Astrocyte of the cerebellum (primary cell): ENCODE results near the gene SSR1.
A peak's percentile ranks its signal among the peaks of the same experiment; 100 is the strongest.
"Not testable (repeated sequence)": the region's sequence is repeated elsewhere in the genome, so short reads cannot be mapped to it uniquely, and the experiment has no call there.

Experiments
- DNase-seq: peaks from one replicate; pipeline ENCODE4 v3.0.0-alpha.2; 2011; ENCODE audit warnings: low read depth
- H3K4me3 ChIP-seq: 2 replicates; pipeline ENCODE4 v1.5.1; 2011; ENCODE audit warnings: mild to moderate bottlenecking, low read depth, low read length, moderate library complexity
- in situ Hi-C: cut with HindIII; loops from 2 replicates; pipeline ENCODE4 v1.10.0; 2017; ENCODE audit warnings: low sequenced_read_pairs
- TF ChIP-seq, protein P1 (sequence below): IDR thresholded peaks from 2 replicates; pipeline ENCODE4 v1.5.1; 2012; ENCODE audit warnings: low read length, low read depth, moderate library complexity, mild to moderate bottlenecking; ENCODE audit errors: missing control alignments

Gene SSR1

DNA sequence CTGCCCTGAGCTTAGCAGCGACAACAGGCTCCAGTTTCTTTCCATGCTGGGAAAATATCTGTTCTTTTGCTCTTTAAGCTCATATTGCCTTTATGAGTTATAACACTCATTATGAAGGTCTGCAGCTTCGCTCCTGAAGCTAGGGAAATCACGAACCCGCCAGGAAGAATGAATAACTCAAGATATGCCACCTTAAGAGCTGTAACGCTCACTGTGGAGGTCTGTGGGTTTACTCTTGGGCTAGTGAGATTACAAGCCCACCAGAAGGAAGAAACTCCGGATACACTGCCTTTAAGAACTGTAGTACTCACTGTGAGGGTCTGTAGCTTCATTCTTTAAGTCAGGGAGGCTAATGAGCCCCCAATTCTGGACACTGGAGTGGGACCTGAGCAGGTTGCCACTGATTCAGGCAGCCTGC lies 3.0 kb upstream of the SSR1 start:
- no peak overlapping the region for H3K4me3 ChIP-seq
- TF ChIP-seq, protein P1, sequence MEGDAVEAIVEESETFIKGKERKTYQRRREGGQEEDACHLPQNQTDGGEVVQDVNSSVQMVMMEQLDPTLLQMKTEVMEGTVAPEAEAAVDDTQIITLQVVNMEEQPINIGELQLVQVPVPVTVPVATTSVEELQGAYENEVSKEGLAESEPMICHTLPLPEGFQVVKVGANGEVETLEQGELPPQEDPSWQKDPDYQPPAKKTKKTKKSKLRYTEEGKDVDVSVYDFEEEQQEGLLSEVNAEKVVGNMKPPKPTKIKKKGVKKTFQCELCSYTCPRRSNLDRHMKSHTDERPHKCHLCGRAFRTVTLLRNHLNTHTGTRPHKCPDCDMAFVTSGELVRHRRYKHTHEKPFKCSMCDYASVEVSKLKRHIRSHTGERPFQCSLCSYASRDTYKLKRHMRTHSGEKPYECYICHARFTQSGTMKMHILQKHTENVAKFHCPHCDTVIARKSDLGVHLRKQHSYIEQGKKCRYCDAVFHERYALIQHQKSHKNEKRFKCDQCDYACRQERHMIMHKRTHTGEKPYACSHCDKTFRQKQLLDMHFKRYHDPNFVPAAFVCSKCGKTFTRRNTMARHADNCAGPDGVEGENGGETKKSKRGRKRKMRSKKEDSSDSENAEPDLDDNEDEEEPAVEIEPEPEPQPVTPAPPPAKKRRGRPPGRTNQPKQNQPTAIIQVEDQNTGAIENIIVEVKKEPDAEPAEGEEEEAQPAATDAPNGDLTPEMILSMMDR: no peak
- DNase-seq: no peak
- in situ Hi-C loops: no loop called here

GRCh38 chr6:7315087-7315947 lies 2.3 kb upstream of the SSR1 start:
- DNase-seq, H3K4me3 ChIP-seq, in situ Hi-C loops: not testable (repeated sequence)

DNA sequence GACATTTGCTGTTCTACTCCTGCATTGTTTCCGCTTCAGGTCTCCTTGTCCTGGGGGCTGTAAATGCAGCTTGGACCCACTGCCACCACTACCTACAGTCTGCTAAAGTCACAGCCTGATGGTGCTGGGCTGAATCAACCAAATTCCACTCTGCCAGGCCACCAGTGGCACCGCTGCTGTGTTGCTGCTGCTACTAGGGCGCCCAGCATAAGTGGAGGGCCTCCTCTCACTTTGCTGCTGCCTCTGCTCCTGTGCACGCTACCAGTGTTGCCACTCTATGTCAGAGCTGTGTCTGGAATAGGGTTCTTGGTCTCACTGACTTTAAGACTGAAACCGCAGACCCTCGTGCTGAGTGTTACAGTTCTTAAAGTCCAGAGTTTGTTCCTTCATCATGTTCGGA lies 1.4 kb upstream of the SSR1 start:
- no peak for DNase-seq
- no peak overlapping the region for H3K4me3 ChIP-seq
- TF ChIP-seq, protein P1: no peak
- in situ Hi-C loops: no loop called here

DNA sequence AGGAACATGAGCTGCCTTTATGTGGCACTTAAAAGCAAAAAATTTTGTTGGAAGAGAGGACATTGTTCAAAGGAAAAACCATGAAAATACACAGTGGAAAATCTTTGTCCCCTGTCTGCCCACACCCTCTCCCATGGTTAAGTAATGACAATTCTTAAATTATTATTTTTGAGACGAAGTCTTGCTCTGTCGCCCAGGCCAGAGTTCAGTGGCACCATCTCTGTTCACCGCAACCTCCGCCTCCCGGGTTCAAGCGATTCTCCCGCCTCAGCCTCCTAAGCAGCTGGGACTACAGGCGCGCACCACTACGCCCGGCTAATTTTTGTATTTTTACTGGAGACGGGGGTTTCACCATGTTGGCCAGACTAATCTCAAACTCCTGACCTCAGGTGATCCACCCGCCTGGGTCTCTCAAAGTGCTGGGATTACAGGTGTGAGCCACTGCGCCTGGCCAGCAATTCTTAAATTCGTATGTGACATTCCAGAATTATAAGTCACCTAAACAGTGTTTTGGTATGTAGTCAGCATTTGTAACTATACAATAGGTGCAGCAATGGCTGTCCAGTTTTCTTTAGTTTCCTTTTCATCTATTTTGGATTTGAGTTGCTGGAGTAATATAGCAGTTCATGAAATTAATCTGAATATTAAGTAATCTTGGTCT lies 636 bp upstream of the SSR1 start:
- TF ChIP-seq, protein P1: no peak
- in situ Hi-C loops: no loop called here
- DNase-seq: no peak
- H3K4me3 ChIP-seq: peak overlapping the region; percentile 93

GRCh38 chr6:7311917-7312615 lies 933 bp downstream of the SSR1 start:
- peak overlapping the region; percentile 93 for H3K4me3 ChIP-seq
- peak; percentile 6 for DNase-seq
- TF ChIP-seq, protein P1: no peak
- in situ Hi-C loops: no loop called here

DNA sequence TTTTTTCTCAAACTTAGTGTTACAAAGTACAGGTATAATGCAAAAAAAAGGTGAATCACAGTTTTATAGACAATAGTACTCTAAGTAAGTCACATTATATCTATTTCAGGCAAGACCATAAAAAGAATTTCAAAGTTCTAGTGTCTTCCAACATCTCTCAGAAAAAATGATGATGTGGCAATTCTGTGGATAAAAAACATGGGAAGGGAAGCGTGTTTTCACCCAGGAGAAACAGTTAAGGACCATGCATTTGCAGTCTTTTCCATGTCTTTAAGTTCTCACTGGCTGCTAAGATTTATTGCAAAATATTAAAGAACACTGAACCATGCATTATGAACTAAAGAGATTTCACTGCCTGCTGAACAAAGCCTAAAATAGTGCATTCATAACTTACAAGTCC lies 1.8 kb downstream of the SSR1 start:
- peak overlapping the region; percentile 93 for H3K4me3 ChIP-seq
- in situ Hi-C loops: no loop called here
- TF ChIP-seq, protein P1: no peak
- no peak for DNase-seq
